ENCODE data around the gene EPHA1.

Gene EPHA1

GRCh38 chr7:143419880-143420279 is 11.2 kb upstream of the EPHA1 start:
- no peaks in the 10 kb centered on the region for H3K79me2 ChIP-seq (ENCODE audit: low read length)
- TF ChIP-seq CTCF (IDR thresholded peaks at IDR 0.05; ENCODE audit: low read length) (no peak), EZH2 (optimal IDR thresholded peaks at IDR 0.05; ENCODE audit: low read depth, low read length) (no peak), EZH2phosphoT487 (IDR thresholded peaks at IDR 0.05; ENCODE audit: low read length) (no peak)
- no peak overlapping the region for H3K4me2 ChIP-seq (ENCODE audit: low read depth, low read length)
- no peaks in the 10 kb centered on the region for H3K9me2 ChIP-seq (replicated peaks; ENCODE audit: insufficient read depth, low read length)
- H3K9me3 ChIP-seq (replicated peaks; ENCODE audit: insufficient read depth, low read length), result no peaks in the 10 kb centered on the region
- no peak for DNase-seq
- H3K9ac ChIP-seq (ENCODE audit: low read length), result no peak overlapping the region
- H2AFZ ChIP-seq (ENCODE audit: low read length), result no peak overlapping the region
- no peaks in the 10 kb centered on the region for H3F3A ChIP-seq (ENCODE audit: insufficient read depth, low read length)
- H4K20me1 ChIP-seq (ENCODE audit: insufficient read depth, low read length), result no peaks in the 10 kb centered on the region
- no peaks in the 10 kb centered on the region for H3K27me3 ChIP-seq (replicated peaks; ENCODE audit: insufficient read depth, low read length)
- no peak overlapping the region for H3K4me3 ChIP-seq (ENCODE audit: low read length)
- H3K36me3 ChIP-seq (replicated peaks; ENCODE audit: insufficient read depth, low read length), result no peaks in the 10 kb centered on the region
- H3K4me1 ChIP-seq (ENCODE audit: low read length), result no peaks in the 10 kb centered on the region
- no peak overlapping the region for H3K27ac ChIP-seq (ENCODE audit: low read length)

GRCh38 chr7:143418681-143419458 is 10.2 kb upstream of the EPHA1 start:
- Histone ChIP-seq H3K27ac (ENCODE audit: low read length) (no peak overlapping the region), H3K4me2 (ENCODE audit: low read depth, low read length) (no peak overlapping the region), H3K27me3 (replicated peaks; ENCODE audit: insufficient read depth, low read length) (no peaks in the 10 kb centered on the region), H3K9ac (ENCODE audit: low read length) (no peak overlapping the region), H3K36me3 (replicated peaks; ENCODE audit: insufficient read depth, low read length) (no peaks in the 10 kb centered on the region), H3K9me3 (replicated peaks; ENCODE audit: insufficient read depth, low read length) (no peaks in the 10 kb centered on the region), H4K20me1 (ENCODE audit: insufficient read depth, low read length) (no peaks in the 10 kb centered on the region), H3K4me3 (ENCODE audit: low read length) (no peak overlapping the region), H3F3A (ENCODE audit: insufficient read depth, low read length) (no peaks in the 10 kb centered on the region), H2AFZ (ENCODE audit: low read length) (no peak overlapping the region), H3K9me2 (replicated peaks; ENCODE audit: insufficient read depth, low read length) (no peaks in the 10 kb centered on the region), H3K79me2 (ENCODE audit: low read length) (no peaks in the 10 kb centered on the region), H3K4me1 (ENCODE audit: low read length) (no peaks in the 10 kb centered on the region)
- TF ChIP-seq CTCF (IDR thresholded peaks at IDR 0.05; ENCODE audit: low read length), result no peak
- no peak for TF ChIP-seq EZH2phosphoT487 (IDR thresholded peaks at IDR 0.05; ENCODE audit: low read length)
- no peak for DNase-seq

- Histone ChIP-seq H3K4me1 (ENCODE audit: low read length) (no peaks in the 10 kb centered on the region), H3K9ac (ENCODE audit: low read length) (no peak overlapping the region), H3K9me2 (replicated peaks; ENCODE audit: insufficient read depth, low read length) (no peaks in the 10 kb centered on the region)
Measured at GRCh38 chr7:143417734-143418383, 9.2 kb upstream of the EPHA1 start.

More at GRCh38 chr7:143417734-143418383, 9.2 kb upstream of the EPHA1 start:
- TF ChIP-seq CTCF (IDR thresholded peaks at IDR 0.05; ENCODE audit: low read length), result no peak
- TF ChIP-seq EZH2 (optimal IDR thresholded peaks at IDR 0.05; ENCODE audit: low read depth, low read length), result no peak
- TF ChIP-seq EZH2phosphoT487 (IDR thresholded peaks at IDR 0.05; ENCODE audit: low read length), result no peak
- no peak overlapping the region for H3K4me2 ChIP-seq (ENCODE audit: low read depth, low read length)
- no peak overlapping the region for H2AFZ ChIP-seq (ENCODE audit: low read length)
- no peak for DNase-seq
- no peaks in the 10 kb centered on the region for H3F3A ChIP-seq (ENCODE audit: insufficient read depth, low read length)
- H3K27me3 ChIP-seq (replicated peaks; ENCODE audit: insufficient read depth, low read length), result no peaks in the 10 kb centered on the region
- H3K27ac ChIP-seq (ENCODE audit: low read length), result no peak overlapping the region
- H3K9me3 ChIP-seq (replicated peaks; ENCODE audit: insufficient read depth, low read length), result no peaks in the 10 kb centered on the region
- no peak overlapping the region for H3K4me3 ChIP-seq (ENCODE audit: low read length)
- H3K36me3 ChIP-seq (replicated peaks; ENCODE audit: insufficient read depth, low read length), result no peaks in the 10 kb centered on the region
- H3K79me2 ChIP-seq (ENCODE audit: low read length), result no peaks in the 10 kb centered on the region
- no peaks in the 10 kb centered on the region for H4K20me1 ChIP-seq (ENCODE audit: insufficient read depth, low read length)
